ENCODE data around the gene SULT1C3. TPM values are rescaled to one million over a fixed set of nuclear protein-coding genes. Genes with fewer than 3 reads are reported as not detected.

The SULT1C3 gene
- total and polyA plus RNA-seq, 4 donors = not detected

- TF ChIP-seq NR2F2 (IDR thresholded peaks at IDR 0.05) = no peak
- no peak for TF ChIP-seq GABPA (IDR thresholded peaks at IDR 0.05 in 1 of 2, conservative IDR thresholded peaks at IDR 0.05 in 1 of 2)
- TF ChIP-seq ZBTB33 (IDR thresholded peaks at IDR 0.05) = no peak
- TF ChIP-seq ATF3 (IDR thresholded peaks at IDR 0.05) = no peak
- H3K36me3 ChIP-seq (ENCODE audit: control insufficient read depth in 4 of 4, insufficient read depth in 3 of 4, low read depth in 1 of 4, low read length in 3 of 4) = no peaks in the 10 kb centered on the region
- H3K9me3 ChIP-seq (ENCODE audit: control insufficient read depth in 4 of 4, low read length in 3 of 4) = no peaks in the 10 kb centered on the region
- WGBS = 78% methylated on average over 1 of the region's 1 CpG
- H3K9ac ChIP-seq (ENCODE audit: low read depth in 1 of 2, low read length in 2 of 2) = no peak overlapping the region
- no peak overlapping the region for H3K4me3 ChIP-seq (ENCODE audit: low read depth in 1 of 3, low read length in 3 of 3)
- H3K27me3 ChIP-seq (ENCODE audit: control insufficient read depth in 4 of 4, insufficient read depth in 4 of 4, low read length in 3 of 4) = no peaks in the 10 kb centered on the region
- no peaks in the 10 kb centered on the region for H3K4me1 ChIP-seq (ENCODE audit: control insufficient read depth in 4 of 4, insufficient read depth in 4 of 4, low read length in 3 of 4)
- DNase-seq (ENCODE audit: low spot score) = no peak
- H3K27ac ChIP-seq (ENCODE audit: low read depth in 1 of 2, low read length in 2 of 2) = no peak overlapping the region
These were observed 21.0 kb downstream of the SULT1C3 start for GRCh38 chr2:108260773-108261172.

GRCh38 chr2:108262036-108262435, 22.3 kb downstream of the SULT1C3 start:
- Histone ChIP-seq H3K9ac (ENCODE audit: low read depth in 1 of 2, low read length in 2 of 2) (no peak overlapping the region), H3K4me1 (ENCODE audit: control insufficient read depth in 4 of 4, insufficient read depth in 4 of 4, low read length in 3 of 4) (no peaks in the 10 kb centered on the region), H3K27me3 (ENCODE audit: control insufficient read depth in 4 of 4, insufficient read depth in 4 of 4, low read length in 3 of 4) (no peaks in the 10 kb centered on the region), H3K27ac (ENCODE audit: low read depth in 1 of 2, low read length in 2 of 2) (no peak overlapping the region), H3K36me3 (ENCODE audit: control insufficient read depth in 4 of 4, insufficient read depth in 3 of 4, low read depth in 1 of 4, low read length in 3 of 4) (no peaks in the 10 kb centered on the region), H3K4me3 (ENCODE audit: low read depth in 1 of 3, low read length in 3 of 3) (no peak overlapping the region), H3K9me3 (ENCODE audit: control insufficient read depth in 4 of 4, low read length in 3 of 4) (no peaks in the 10 kb centered on the region)
- 44% methylated on average over 1 of the region's 1 CpG for WGBS
- no peak for DNase-seq (ENCODE audit: low spot score)
- no peak for TF ChIP-seq YY1 (IDR thresholded peaks at IDR 0.05)
- TF ChIP-seq RAD21 (IDR thresholded peaks at IDR 0.05) = no peak
- no peak for TF ChIP-seq ATF3 (IDR thresholded peaks at IDR 0.05)

- Histone ChIP-seq H3K4me3 (ENCODE audit: low read depth in 1 of 3, low read length in 3 of 3) (no peak overlapping the region), H3K4me1 (ENCODE audit: control insufficient read depth in 4 of 4, insufficient read depth in 4 of 4, low read length in 3 of 4) (no peaks in the 10 kb centered on the region), H3K9me3 (ENCODE audit: control insufficient read depth in 4 of 4, low read length in 3 of 4) (no peaks in the 10 kb centered on the region), H3K36me3 (ENCODE audit: control insufficient read depth in 4 of 4, insufficient read depth in 3 of 4, low read depth in 1 of 4, low read length in 3 of 4) (no peaks in the 10 kb centered on the region), H3K27ac (ENCODE audit: low read depth in 1 of 2, low read length in 2 of 2) (no peak overlapping the region), H3K27me3 (ENCODE audit: control insufficient read depth in 4 of 4, insufficient read depth in 4 of 4, low read length in 3 of 4) (no peaks in the 10 kb centered on the region), H3K9ac (ENCODE audit: low read depth in 1 of 2, low read length in 2 of 2) (no peak overlapping the region)
- TF ChIP-seq MAX (IDR thresholded peaks at IDR 0.05) (no peak), EGR1 (IDR thresholded peaks at IDR 0.05; ENCODE audit: low read depth in 2 of 2) (no peak), YY1 (IDR thresholded peaks at IDR 0.05) (no peak), TAF1 (conservative IDR thresholded peaks at IDR 0.05) (no peak), FOXA1 (IDR thresholded peaks at IDR 0.05) (no peak), FOXA2 (IDR thresholded peaks at IDR 0.05) (no peak), NR2F2 (IDR thresholded peaks at IDR 0.05) (no peak), JUND (IDR thresholded peaks at IDR 0.05) (no peak), REST (IDR thresholded peaks at IDR 0.05) (no peak), GABPA (IDR thresholded peaks at IDR 0.05 in 1 of 2, conservative IDR thresholded peaks at IDR 0.05 in 1 of 2) (no peak), RAD21 (IDR thresholded peaks at IDR 0.05) (no peak), HNF4A (conservative IDR thresholded peaks at IDR 0.05) (no peak), HNF4G (IDR thresholded peaks at IDR 0.05) (no peak), ATF3 (IDR thresholded peaks at IDR 0.05) (no peak)
- DNase-seq (ENCODE audit: low spot score) = no peak
These were observed 23.6 kb downstream of the SULT1C3 start for GRCh38 chr2:108263401-108263800.

All from liver (tissue), 9 donors.